ENCODE measurements around the gene LCNL1. TPM values are rescaled to one million over a fixed set of nuclear protein-coding genes. Genes with fewer than 3 reads are reported as not detected.

The LCNL1 gene
- total RNA-seq, 1 donor from 2014 or later, result not detected

DNA sequence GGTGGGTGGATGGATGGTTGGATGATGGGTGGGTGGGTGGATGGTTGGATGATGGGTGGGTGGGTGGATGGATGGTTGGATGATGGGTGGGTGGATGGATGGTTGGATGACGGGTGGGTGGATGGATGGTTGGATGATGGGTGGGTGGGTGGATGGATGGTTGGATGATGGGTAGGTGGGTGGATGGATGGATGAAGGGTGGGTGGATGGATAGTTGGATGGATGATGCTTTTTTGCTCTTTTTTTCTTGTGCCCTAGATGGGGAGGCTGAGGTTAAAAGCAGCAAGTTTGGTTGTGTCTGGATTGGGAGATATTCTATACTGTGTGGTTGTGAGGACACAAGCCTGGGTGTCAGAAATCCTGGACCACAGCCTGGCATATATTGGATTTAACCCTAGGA, 25.3 kb upstream of the LCNL1 start:
- DNase-seq (ENCODE audit: low read depth), result no peak
- TF ChIP-seq, protein P1, sequence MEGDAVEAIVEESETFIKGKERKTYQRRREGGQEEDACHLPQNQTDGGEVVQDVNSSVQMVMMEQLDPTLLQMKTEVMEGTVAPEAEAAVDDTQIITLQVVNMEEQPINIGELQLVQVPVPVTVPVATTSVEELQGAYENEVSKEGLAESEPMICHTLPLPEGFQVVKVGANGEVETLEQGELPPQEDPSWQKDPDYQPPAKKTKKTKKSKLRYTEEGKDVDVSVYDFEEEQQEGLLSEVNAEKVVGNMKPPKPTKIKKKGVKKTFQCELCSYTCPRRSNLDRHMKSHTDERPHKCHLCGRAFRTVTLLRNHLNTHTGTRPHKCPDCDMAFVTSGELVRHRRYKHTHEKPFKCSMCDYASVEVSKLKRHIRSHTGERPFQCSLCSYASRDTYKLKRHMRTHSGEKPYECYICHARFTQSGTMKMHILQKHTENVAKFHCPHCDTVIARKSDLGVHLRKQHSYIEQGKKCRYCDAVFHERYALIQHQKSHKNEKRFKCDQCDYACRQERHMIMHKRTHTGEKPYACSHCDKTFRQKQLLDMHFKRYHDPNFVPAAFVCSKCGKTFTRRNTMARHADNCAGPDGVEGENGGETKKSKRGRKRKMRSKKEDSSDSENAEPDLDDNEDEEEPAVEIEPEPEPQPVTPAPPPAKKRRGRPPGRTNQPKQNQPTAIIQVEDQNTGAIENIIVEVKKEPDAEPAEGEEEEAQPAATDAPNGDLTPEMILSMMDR (conservative IDR thresholded peaks at IDR 0.05; ENCODE audit: low read depth, low read length), result no peak
- no peak overlapping the region for H3K4me3 ChIP-seq (ENCODE audit: low read depth, low read length)

DNA sequence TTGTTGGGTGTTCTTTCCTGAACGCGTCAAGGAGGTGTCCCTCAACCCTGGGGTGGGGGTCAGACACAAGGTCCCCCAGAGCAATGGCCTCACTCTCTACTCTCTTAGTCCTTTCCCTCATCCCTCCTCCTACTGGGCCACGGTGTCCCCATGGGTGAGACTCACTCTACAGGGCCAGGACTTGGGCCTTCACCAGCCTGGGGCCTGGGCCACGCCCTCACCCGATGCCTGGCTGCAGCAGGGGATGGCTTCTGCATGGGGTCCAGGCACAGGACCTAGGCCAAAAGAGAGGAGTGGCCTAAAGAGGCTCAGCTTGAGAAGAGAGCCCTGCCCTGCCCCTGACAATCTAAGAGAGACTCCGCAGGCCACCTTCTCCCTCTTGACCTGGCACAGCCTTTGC, 24.9 kb upstream of the LCNL1 start:
- TF ChIP-seq, protein P1 (conservative IDR thresholded peaks at IDR 0.05; ENCODE audit: low read depth, low read length), result no peak
- DNase-seq (ENCODE audit: low read depth), result no peak
- no peak overlapping the region for H3K4me3 ChIP-seq (ENCODE audit: low read depth, low read length)

DNA sequence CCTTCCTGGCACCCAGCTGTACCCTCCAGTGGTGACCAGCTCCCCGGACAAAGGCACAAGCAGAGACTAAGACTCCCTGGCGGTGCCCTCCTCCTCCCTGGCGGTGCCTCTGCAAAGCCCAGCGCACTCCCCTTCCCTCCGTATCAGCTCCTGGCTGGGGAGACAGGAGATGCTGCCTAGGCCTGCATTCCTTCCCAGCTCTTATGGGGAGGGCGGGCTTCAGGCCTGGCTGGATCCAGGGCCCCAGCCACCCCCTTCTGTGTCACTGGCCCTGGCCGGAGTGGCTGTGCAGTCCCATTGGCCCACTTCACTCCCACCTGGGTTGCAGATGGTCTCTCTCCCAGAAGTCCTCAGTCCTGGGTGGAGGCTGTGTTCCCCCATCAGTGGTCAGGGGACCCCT, 24.3 kb upstream of the LCNL1 start:
- no peak overlapping the region for H3K4me3 ChIP-seq (ENCODE audit: low read depth, low read length)
- DNase-seq (ENCODE audit: low read depth), result no peak
- TF ChIP-seq, protein P1 (conservative IDR thresholded peaks at IDR 0.05; ENCODE audit: low read depth, low read length), result no peak

DNA sequence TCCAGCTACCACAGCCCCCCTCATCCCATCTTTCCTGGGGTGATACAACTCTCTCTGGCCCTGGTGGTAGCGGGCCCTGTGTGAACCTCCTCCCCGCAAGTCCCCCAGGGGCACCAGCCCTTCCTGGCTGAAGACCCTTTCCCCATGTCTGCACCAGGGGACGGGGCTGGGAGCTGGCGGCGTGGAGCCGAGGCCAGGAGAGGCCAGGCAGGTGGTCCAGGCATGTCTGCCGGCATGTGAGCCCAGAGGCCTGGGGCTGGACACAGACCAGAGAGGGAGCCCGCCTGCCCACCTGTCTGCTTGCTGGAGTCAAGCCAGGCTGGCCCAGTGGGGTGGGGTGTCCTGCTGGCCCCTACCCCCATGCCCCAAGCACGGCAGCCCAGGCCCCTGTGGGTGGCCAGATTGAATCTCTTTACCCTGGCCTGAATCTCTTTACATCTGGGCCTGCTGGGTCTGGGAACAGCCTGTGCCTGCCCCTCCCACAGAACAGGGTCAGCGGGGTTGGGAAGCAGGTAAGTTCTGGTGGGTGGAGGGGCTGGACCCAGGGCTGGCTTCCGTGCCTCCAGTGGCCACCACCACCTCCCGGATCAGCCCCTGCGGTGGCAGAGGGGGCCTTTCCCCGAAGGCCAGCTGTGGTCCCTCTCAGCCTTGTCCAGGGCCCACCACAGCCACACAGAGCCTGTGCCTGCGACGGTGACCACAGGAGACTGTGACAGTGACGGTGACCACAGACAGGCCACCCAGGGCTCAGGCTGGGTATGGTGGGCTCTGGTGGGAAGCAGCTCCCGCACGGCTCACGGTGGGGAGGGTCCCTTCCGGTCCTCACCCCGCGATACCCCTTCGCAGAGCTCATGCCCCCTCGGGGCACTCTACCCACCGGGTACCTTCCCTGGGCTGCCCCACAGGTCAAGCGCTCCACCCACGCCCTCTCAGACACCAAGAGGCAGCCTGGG, 23.6 kb upstream of the LCNL1 start:
- H3K4me3 ChIP-seq (ENCODE audit: low read depth, low read length), result no peak overlapping the region
- TF ChIP-seq, protein P1 (conservative IDR thresholded peaks at IDR 0.05; ENCODE audit: low read depth, low read length), result no peak
- DNase-seq (ENCODE audit: low read depth), result no peak

DNA sequence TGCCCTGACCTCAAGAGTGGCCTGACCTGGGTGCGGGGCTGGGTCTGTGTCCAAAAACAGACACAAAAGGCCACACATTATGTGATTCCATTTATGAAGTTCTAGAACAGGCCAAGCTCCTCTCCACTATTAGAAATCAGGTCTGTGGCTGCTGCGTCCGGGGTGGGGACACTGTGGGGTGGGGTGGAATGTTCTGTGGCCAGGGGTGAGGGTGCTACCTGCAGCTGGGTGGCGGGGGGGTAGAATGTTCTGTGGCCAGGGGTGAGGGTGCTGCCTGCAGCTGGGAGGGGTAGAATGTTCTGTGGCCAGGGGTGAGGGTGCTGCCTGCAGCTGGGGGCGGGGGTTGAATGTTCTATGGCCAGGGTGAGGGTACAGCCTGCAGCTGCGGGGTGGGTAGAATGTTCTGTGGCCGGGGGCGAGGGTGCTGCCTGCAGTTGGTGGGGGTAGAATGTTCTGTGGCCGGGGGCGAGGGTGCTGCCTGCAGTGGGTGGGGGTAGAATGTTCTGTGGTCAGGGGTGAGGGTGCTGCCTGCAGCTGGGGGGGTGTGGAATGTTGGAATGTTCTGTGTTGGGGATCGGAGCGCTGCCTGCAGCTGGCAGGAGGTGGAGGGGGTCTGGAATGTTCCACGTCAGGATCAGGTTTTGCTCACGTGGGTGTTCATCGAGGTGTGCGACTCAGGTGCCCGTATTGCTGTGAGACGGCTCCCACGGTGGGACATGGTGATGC, 22.4 kb upstream of the LCNL1 start:
- no peak for DNase-seq (ENCODE audit: low read depth)
- TF ChIP-seq, protein P1 (conservative IDR thresholded peaks at IDR 0.05; ENCODE audit: low read depth, low read length), result no peak
- H3K4me3 ChIP-seq (ENCODE audit: low read depth, low read length), result no peak overlapping the region

DNA sequence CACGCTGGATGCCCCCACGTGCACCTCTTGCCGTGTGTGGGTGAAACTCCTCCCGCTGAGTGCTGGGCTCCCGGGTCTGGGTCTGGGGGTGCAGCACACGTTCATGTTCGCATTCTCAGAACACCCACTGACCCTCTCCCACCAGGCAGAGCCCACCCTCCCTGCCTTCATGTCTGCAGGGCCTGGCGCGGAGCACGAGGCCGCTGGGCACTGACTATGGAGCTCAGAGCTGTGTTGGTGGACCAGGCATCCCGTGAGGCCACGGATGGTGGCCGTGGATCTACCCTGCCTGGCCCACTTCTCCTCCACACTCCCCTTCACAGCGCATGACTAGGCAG, 21.9 kb upstream of the LCNL1 start:
- DNase-seq (ENCODE audit: low read depth), result no peak
- TF ChIP-seq, protein P1 (conservative IDR thresholded peaks at IDR 0.05; ENCODE audit: low read depth, low read length), result no peak
- no peak overlapping the region for H3K4me3 ChIP-seq (ENCODE audit: low read depth, low read length)

Data from epithelial cell of proximal tubule (primary cell).